Astrocyte of the hippocampus (primary cell): Measurements from ENCODE around the gene CBX6.

Experiments used
- DNase-seq: peaks from one replicate; pipeline ENCODE4 v3.0.0; 2011; ENCODE audit warnings: low read depth, low spot score

Gene CBX6

DNA sequence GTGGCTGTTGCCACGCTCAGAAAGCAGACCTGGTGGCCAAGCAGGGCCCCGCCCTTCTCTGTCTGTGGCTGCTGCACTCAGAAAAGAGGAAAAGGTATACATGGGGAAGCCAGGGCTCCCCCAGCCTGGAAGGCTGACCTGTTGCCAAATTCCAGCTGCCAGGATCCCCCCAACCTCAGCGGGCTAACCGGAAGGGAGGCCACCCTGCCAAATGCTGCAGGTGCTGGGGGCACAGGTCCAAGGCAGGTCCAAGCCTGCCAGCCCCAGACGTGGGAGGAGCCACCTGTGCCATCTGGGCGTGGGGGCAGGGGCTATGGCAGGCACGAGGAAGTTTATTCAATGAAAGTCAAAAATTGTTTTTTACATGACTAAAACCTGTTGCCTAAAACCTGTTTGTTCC is 30.8 kb downstream of the CBX6 start:
- no peak for DNase-seq

DNA sequence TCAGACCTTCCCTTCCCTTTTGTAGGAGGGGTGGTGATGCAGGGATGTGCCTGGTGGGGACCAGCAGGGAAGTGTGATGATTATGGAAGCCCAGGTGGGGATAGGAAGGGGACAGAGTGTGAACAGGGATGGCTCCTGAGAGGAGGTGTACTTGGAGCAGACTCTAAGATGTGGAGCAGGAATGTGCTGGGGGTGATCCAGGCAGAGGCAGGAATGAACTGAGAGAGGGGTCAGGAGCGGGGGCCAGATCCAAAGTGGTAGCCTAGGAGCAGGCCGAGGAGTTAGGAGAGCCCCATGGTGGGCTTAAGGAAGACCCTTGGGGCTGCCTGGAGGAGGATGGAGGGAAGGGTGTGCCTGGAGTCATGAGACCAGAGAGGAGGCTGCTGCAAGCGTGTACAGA is 31.9 kb downstream of the CBX6 start:
- DNase-seq, result no peak

DNA sequence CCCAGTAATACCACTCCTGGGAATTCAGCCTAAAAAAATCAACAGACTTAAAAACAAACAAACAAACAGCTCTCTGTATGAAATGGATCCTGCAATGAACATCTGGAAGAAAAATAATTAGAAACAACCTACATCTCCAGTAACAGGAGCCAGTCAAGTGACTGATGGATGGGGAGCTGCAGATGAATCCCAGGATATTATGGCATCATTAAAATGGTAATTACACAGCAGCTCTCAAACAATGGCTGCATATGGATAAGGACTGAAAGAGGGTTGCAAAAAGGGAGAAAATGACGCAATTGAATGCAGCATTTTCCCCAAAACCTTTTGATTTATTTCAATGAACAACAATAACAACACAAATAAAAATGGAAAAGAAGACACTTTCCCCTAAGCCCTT is 32.3 kb downstream of the CBX6 start:
- DNase-seq, result no peak

DNA sequence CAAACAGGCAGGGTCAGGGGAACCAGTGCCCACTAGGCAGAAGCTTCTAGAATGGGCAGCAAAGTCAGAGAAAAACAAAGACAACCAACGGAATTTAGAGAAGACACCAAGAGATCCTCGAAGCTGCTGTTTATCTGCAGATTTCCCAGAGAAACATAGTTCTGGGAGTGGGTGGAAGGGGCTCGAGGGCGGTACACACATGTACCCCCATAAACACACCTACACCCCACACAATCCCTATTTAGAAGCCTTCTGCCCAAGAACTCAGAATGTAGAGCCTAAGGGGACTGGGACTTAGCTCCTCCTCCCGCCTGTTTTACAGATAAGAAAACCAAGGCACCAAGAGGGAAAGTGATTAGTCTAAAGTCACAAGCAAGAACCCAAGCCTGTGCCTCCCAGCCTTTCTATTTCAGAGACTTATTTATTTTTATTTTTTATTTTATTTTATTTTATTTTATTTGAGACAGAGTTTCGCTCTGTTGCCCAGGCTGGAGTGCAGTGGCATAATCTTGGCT is 34.5 kb downstream of the CBX6 start:
- DNase-seq, result no peak

DNA sequence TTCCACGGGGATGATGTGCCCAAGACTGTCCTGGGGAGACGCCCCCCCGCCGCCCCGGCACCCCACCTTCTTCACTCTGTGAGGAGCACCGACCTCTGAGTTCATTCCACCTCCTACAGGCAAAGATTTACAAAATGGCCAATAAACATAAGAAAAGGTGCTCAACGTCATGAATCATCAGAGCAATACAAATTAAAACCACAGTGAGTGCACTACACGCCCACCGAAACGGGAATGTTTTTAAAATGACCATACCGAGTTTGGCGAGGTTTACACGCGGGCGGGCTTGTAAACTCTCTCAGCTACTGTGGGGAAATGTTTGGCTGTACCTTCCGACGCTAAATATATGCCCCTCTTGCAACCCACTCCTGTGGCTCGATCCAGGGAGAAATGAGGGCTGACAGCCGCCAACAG is 36.1 kb downstream of the CBX6 start:
- DNase-seq, result peak; percentile 85

DNA sequence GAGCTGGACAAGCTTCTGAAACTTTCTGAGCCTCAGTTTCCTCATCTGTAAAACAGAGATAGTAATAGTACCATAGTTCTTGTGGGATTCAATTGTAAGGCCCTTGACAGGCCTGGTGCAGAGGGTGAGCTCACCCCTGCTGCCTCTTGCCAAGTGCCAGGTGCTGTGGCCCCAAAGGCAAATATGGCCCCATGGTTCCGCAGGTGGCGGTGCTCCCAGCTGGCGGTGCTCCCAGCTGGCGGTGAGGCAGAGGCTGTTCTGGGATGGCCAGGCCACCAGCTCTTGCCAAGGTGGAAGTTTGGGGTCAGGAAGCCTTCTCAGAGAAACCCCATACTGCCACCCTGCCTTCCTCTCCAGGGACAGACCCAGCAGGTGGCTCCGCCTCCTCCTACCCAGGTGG is 37.0 kb downstream of the CBX6 start:
- DNase-seq, result no peak

DNA sequence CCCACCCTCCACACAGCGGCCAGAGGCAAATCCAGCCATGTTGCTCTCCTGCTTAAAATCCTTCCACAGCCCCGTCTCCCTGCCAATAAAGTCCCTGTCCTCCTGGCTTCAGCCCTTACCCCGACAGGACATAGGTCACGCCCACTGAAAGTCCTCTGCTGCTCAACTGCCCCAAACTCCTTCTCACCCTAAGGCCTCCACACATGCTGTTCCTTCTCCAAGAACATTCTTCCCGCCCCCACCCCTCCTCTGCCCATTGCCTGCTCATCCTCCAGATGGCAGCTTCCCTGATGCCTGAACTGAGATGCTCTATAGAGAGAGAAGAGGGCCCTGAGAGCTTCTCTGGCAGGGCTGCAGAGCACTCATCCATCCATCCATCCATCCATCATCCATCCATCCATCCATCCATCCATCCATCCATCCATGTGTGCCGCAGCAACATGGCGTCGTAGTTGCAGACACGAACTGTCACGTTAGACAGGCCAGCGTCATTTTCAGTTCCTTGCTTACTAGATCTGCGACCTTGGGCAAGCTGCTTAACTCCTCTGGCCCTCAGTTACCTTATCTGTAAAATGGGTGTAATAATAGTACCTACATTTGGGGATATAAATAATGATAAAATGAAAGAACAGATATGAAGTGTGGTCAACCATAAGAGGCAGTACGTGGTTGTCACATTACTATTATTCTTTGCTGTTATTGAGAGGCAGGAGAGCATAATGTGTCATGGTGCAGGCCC is 37.6 kb downstream of the CBX6 start:
- no peak for DNase-seq

DNA sequence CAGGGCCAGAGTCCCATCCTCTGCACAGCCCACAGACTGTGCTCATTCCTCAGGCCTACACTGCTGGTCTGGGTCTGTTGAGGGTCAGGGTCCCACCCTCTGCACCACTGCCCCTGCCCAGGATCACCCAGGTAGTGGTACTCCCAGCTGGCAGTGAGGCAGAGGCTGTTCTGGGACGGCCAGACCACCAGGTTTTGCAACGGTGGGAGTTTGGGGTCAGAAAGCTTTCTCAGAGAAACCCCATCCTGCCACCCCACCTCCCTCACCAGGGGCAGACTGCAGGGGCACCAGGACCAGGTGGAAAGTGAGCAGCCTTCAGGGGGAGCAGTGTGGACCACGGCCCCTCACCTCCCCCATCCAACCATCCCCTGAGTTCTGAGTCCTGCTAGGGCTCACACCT is 39.0 kb downstream of the CBX6 start:
- DNase-seq, result no peak

DNA sequence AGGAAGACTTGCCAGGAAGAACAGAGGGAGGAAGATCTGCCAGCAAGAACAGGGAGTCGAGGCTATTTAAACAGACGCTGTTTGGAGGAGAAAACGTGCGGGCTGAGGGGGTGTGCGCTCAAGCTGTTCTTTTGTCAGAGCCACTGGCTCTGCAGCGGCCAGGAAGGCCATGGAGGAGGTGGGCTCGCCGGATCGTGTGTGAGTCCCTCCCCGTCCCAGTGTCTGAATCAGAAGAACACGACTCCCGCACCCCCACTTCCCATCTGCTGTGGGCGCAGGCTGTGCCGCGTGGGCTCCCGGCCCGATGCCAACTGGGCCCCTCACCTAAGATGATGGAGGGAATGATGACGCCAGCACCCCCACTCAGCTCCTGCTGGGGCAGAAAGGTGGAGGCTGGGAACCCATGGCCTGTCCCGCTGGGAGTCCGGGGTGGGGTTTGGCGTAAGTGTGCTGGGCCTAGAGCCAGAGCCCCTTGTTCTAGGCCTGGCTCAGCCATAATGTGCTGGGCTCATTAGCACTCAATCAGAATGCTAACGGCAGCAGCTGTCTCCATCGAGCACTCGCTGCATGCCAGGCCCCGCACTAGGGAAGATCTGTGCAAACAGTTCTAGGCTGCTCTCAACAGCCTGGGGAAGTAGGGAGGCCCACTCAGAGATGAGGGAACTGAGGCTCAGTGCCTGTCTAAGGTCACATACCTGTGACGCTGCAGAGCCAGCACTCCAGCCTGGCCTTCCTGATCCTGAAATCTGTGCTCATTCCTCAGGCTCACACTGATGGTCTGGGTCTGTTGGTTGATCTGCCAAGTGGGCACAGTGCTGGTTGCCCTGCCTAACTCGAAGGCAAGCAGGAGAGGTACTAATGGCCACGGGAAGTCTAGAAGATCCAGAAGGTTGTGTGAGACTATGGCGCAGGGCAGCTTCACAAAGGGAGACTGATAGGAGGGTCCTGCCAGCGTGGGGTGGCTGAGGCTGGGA is 39.7 kb downstream of the CBX6 start:
- no peak for DNase-seq

DNA sequence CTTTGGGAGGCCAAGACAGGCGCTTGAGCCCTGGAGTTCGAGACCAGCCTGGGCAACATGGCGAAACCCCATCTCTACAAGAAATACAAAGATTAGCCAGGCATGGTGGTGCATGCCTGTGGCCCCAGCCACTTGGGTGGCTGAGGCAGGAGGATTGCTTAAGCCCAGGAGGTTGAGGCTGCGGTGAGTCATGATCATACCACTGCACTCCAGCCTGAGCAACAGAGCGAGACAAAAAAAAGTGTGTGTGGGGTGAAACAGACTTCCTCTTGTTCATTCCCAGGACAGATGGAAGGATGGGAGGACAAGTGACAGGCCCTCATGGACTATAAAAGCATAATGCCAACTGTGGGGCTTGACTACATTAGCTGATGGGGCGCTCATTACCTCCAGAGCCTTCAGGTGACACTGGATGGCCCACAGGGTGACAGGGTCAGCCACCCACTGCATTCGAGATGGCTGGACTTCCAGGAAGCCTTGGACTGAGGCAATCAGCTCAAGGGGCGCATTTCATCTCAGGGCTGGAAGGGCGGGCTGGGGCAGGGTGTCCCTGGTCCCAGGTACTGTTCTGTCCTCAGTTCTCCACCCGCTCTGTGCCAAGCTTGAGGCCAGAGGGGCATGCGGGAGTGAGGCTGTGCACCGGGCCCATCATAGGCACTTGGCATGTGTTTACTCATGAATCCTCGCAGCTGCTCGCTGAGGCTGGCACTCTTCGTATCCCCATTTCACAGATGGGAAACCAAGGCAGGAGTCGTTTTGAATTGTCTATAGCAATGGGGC is 40.7 kb downstream of the CBX6 start:
- peak; percentile 45 for DNase-seq

DNA sequence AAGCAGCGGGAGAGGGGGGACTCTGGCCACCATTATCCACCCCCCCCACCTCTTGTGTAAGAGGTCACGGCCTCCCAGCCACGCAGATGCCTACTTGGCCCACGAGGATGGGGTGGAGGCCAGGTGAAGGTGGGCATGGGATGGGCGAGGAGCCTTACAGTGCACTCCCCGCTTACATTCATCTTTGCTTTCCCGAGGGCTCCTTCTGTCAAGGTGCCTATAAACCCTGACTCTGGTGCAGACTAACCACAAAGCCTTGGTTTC is 41.2 kb downstream of the CBX6 start:
- no peak for DNase-seq

DNA sequence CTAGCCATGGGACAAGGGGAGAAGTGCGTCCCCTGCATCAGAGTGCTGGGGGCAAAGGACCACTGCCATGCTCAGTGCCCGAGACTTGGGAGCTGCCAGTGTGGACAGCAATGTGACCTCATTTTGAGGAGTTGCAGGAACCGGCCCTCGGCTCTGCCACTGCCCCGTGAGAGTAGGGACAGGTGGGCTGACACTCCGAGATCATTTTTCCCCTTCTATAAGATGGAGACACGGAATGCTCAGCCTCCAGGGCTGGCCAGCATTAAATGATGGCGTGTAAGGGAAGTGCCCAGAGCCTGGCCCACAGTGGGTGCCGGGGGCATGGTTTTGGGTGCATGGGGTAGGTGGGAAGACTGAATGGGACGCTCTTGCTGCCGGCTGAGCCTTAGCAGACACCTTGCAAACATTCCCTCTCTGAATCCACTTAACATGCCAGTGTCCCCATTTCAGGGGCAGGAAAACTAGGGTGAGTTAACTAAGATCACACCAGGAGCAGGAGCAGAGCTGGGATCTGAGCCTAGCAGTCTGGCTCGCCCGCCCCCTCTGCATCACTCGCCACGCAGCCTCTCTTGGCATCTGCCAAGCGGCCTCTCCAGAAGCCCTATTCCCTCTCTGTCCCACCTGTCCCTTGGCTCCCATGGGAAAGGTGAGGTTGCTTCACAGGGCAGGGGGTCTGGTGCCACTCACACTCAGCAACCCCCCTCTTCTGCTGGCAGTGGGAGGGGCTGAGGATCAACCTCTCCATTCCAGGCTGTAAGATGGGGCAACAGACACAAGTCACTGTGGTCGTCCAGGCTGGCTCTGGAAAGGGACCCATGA is 41.8 kb downstream of the CBX6 start:
- DNase-seq, result no peak

DNA sequence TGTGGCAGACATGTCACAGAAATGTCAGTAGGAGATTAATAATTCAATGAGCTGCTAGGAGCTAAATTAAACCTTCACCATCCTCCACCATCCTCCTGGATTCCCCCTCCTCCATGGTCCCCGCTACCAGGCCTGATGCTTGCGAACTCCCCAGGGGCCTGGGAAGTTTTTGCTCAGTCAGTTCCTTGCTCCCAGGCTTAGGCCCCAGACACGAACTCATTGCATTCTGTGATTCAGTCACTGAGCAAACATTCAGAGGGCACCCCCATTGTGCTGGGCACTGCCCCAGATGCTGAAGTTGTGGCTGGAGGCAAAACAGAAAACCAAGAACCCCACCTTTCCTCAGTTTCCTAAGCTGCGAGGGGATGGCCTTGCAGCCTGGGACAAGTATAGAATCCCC is 42.5 kb downstream of the CBX6 start:
- DNase-seq, result no peak

DNA sequence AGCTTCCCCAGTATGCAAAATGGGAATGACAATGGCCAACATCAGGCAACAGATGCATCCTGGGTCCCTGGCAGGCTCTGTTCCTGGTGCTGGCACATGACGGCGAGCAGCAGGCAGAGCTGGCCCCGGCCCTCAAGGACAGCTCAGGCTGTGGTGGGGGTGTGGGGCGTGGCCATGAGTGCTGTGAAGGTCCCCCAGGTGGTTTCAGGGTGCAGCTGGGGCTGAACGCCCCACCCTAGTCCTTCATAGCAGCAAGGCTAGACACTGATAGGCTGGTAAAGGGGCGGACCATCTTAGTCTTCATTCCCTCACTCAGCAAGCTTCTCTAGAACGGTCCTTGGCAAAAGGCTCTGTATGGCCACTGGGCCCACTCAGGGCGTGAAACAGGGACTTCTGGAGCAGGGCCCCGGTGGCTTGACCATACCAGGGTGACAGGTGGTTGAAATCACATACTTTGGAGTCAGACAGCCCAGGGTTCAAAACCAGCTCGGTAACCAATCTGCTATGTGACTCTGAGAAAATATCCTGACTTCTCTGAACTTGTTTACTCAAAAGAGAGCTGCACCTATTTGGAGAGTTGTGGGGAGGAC is 43.3 kb downstream of the CBX6 start:
- no peak for DNase-seq

DNA sequence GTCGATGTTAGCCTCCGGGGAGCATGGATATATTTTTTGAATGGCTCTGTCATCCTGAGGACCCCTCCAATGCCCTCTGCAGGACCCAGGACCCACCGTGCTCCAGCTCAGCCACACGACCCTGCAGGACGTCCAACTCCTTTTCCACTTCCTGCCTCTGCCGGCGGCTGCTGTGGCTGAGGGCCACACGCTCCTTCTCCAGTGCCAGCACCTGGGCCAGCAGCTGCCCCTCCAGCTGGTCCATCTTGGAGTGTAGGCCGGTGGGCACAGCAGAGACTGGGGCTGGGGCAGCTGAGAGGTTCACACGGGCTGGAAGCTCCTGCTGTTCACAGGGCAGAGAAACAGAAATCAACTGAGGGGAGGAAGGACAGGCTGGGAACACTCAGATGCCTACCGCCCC is 43.8 kb downstream of the CBX6 start:
- DNase-seq, result no peak

DNA sequence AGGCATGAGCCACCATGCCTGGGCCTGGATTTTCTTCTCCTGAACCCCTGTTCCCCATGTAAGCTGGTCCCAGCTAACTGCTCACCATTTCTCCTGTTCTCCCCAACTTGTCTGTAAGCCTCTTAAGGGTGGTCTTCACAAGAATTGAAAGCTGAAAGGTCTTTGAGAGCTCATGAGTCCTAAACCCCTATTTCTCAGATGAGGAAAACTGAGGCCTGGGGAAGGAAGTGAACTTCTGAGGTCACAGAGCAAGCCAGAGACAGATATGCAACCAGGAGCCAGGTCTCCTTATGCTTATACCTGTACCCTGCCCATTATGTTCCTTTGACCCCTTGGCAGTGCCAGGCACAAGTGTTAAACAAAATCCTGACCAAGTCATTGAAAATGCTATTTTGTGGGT is 44.5 kb downstream of the CBX6 start:
- DNase-seq, result no peak

DNA sequence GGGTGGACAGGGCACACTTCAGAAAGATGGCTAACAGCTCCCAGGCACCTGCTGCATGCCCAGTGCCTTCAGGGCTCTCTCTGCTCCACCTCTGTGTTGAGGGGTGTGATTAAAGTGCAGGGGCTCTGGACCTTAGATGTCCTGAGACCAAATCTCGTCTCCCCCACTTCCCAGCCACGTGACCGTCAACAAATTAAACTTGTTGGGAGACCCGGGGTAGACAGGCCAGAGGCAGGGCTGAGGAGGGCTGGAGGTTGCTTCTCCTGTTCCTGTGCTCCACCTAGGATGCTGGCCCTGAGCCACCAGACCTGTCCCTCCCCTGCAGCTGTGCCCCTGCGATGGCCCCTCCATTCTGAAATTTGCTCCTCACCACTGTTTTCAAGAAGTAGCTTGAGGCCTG is 45.2 kb downstream of the CBX6 start:
- DNase-seq, result no peak

DNA sequence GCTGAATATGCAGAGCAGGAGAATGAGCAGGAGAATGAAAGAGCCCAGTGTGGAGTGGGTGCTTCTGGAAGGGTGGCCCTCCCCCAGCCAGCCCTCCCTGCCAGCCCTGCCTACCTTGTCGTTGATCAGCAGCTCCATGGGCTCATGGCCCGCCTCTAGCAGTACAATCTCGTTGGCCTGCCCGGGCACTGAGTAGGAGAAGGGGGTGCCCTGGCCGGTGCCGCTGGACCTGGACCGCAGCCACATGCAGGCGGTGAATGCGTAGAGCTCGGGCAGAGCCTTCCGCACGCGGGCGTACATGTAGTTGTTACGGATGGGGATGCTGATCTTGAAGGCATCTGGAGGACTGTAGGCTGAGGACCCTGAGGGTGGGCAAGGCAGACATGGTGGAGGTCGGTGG is 45.6 kb downstream of the CBX6 start:
- DNase-seq, result no peak

DNA sequence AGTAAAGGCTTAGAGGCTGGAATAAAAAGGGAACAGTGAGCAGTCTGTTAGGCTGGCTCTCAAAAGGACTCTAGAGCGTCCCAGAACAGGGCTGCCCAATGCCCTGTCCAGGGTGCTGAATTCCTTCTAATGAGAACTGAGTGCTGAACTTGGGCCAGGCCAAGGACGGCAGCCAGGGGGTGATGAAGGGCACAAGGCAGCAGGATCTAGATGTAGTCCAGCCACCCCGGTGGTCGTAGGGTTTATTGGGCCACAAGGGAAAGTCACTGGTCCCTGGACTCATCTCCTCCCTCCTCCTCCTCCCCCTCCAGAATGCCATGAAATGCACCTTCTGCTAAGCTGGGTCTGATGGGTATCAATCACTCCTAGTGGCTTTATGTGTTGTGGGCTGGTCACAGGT is 47.4 kb downstream of the CBX6 start:
- DNase-seq, result peak; percentile 93

DNA sequence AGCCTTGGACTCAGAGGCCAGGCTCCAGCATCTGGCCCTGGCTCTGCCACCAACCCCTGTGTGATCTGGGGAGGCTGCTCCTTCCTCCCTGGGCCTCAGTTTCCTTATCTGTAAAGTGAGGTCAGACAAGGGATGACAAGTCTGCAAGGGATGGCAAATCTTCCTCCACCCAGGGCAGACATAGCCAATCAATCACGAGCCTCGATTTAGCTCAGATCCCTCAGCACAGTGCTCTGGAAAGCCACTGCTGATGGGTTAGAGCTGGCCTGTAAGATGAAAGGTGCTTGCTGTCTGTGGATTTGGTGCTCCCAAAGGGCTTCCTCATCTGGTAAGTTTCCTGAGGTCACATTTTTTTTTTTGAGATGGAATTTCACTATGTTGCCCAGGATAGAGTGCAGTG is 48.4 kb downstream of the CBX6 start:
- DNase-seq, result no peak

DNA sequence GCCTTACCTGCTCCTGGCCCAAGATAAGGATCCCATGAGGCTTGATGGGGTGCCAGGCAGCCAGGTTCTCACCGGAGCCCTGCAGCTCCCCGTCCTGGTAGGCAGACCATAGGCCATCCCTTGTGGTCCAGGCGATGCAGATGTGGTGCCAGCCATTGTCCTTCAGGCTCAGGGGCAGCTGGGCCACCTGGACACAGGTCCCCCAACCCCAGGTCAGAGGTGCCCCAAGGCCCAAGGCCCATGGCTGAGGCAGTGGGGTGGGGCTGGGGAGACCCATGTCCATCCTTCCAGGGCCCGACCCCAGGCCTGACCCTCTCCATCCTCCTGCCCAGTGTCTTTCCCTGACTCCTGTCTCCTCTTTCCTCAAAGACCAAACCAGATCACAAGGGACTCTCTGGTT is 48.9 kb downstream of the CBX6 start:
- DNase-seq, result no peak
